Measurements from ENCODE around the gene DNAJC18.

Gene DNAJC18

GRCh38 chr5:139456776-139457175, 17.5 kb upstream of the DNAJC18 start:
- DNase-seq, result no peak
- H3K27me3 ChIP-seq (ENCODE audit: insufficient read depth, low read length, poor library complexity), result no peaks in the 10 kb centered on the region
- no peaks in the 10 kb centered on the region for H3K9me3 ChIP-seq (ENCODE audit: insufficient read depth, low read length, severe bottlenecking)
- TF ChIP-seq EZH2 (IDR thresholded peaks at IDR 0.05; ENCODE audit: borderline replicate concordance, low read depth, low read length, severe bottlenecking), result no peak
- TF ChIP-seq CTCF (IDR thresholded peaks at IDR 0.05; ENCODE audit: borderline replicate concordance, extremely low read depth, low read length, poor library complexity, severe bottlenecking), result no peak
- no peak overlapping the region for H3K27ac ChIP-seq (ENCODE audit: low read length)
- no peaks in the 10 kb centered on the region for H3K79me2 ChIP-seq (ENCODE audit: insufficient read depth, low read length)
- no peak overlapping the region for H3K4me3 ChIP-seq (ENCODE audit: low read depth in 1 of 2, low read length in 2 of 2)
- no peak overlapping the region for H2AFZ ChIP-seq (ENCODE audit: low read depth, low read length)
- H3K4me1 ChIP-seq (ENCODE audit: insufficient read depth, low read length), result peaks cover 26% of the 10 kb centered on the region
- H3K4me2 ChIP-seq (ENCODE audit: insufficient read depth, low read length), result no peak overlapping the region
- H4K20me1 ChIP-seq (ENCODE audit: insufficient read depth, low read length), result no peaks in the 10 kb centered on the region
- H3K9ac ChIP-seq (ENCODE audit: low read depth, low read length), result no peak overlapping the region
- H3K36me3 ChIP-seq (ENCODE audit: insufficient read depth, low read length), result no peaks in the 10 kb centered on the region
- no peak for ATAC-seq (ENCODE audit: insufficient read depth, low read depth)

- H3K36me3 ChIP-seq (ENCODE audit: insufficient read depth, low read length), result no peaks in the 10 kb centered on the region
- no peaks in the 10 kb centered on the region for H4K20me1 ChIP-seq (ENCODE audit: insufficient read depth, low read length)
- no peak overlapping the region for H2AFZ ChIP-seq (ENCODE audit: low read depth, low read length)
- no peaks in the 10 kb centered on the region for H3K27me3 ChIP-seq (ENCODE audit: insufficient read depth, low read length, poor library complexity)
- H3K9ac ChIP-seq (ENCODE audit: low read depth, low read length), result no peak overlapping the region
- DNase-seq (no peak), ATAC-seq (ENCODE audit: insufficient read depth, low read depth) (no peak)
- no peak for TF ChIP-seq EZH2 (IDR thresholded peaks at IDR 0.05; ENCODE audit: borderline replicate concordance, low read depth, low read length, severe bottlenecking)
- no peaks in the 10 kb centered on the region for H3K9me3 ChIP-seq (ENCODE audit: insufficient read depth, low read length, severe bottlenecking)
- H3K4me3 ChIP-seq (ENCODE audit: low read depth in 1 of 2, low read length in 2 of 2), result no peak overlapping the region
- no peaks in the 10 kb centered on the region for H3K79me2 ChIP-seq (ENCODE audit: insufficient read depth, low read length)
- peaks cover 24% of the 10 kb centered on the region for H3K4me1 ChIP-seq (ENCODE audit: insufficient read depth, low read length)
- H3K4me2 ChIP-seq (ENCODE audit: insufficient read depth, low read length), result no peak overlapping the region
- no peak overlapping the region for H3K27ac ChIP-seq (ENCODE audit: low read length)
Measured at GRCh38 chr5:139454568-139455290, 15.4 kb upstream of the DNAJC18 start.

- Histone ChIP-seq H3K9me3 (ENCODE audit: insufficient read depth, low read length, severe bottlenecking) (no peaks in the 10 kb centered on the region), H3K4me2 (ENCODE audit: insufficient read depth, low read length) (no peak overlapping the region), H3K4me3 (ENCODE audit: low read depth in 1 of 2, low read length in 2 of 2) (no peak overlapping the region)
Measured at GRCh38 chr5:139453683-139454567, 14.6 kb upstream of the DNAJC18 start.

More at GRCh38 chr5:139453683-139454567, 14.6 kb upstream of the DNAJC18 start:
- H3K4me1 ChIP-seq (ENCODE audit: insufficient read depth, low read length), result peaks cover 16% of the 10 kb centered on the region
- no peak overlapping the region for H2AFZ ChIP-seq (ENCODE audit: low read depth, low read length)
- H3K79me2 ChIP-seq (ENCODE audit: insufficient read depth, low read length), result no peaks in the 10 kb centered on the region
- TF ChIP-seq CTCF (IDR thresholded peaks at IDR 0.05; ENCODE audit: borderline replicate concordance, extremely low read depth, low read length, poor library complexity, severe bottlenecking) (no peak), EZH2 (IDR thresholded peaks at IDR 0.05; ENCODE audit: borderline replicate concordance, low read depth, low read length, severe bottlenecking) (no peak)
- DNase-seq, result no peak
- no peaks in the 10 kb centered on the region for H3K27me3 ChIP-seq (ENCODE audit: insufficient read depth, low read length, poor library complexity)
- no peak overlapping the region for H3K27ac ChIP-seq (ENCODE audit: low read length)
- no peaks in the 10 kb centered on the region for H4K20me1 ChIP-seq (ENCODE audit: insufficient read depth, low read length)
- H3K36me3 ChIP-seq (ENCODE audit: insufficient read depth, low read length), result no peaks in the 10 kb centered on the region
- no peak overlapping the region for H3K9ac ChIP-seq (ENCODE audit: low read depth, low read length)
- ATAC-seq (ENCODE audit: insufficient read depth, low read depth), result no peak
